A549 (cell line): ENCODE results near the gene GPR17. TPM values are rescaled to one million over a fixed set of nuclear protein-coding genes. Genes with fewer than 3 reads are reported as not detected.

ENCODE experiments used
- ATAC-seq, 2 experiments: fragments of 200-7000 bp in 1 of 2; fragments of >200 bp in 1 of 2; cut with Nextera tagmentation in 1 of 2; cut with Tn5 transposase in 1 of 2; 3 replicates each; pipeline versions ENCODE4 v1.8.0 to v1.9.1; 2018 to 2020; ENCODE audit warnings: mild to moderate bottlenecking in 1 of 2, moderate library complexity in 1 of 2
- CTCF ChIA-PET: fragments of 300-600 bp; sonication (Branson Sonifier 250); formaldehyde crosslinking; extraction: SDS; loops from one replicate; lab custom pipeline; 2021; ENCODE audit warnings: antibody characterized with exemption, inconsistent platforms; lab: Yijun Ruan, JAX
- POLR2A ChIA-PET: fragments of 350-600 bp; formaldehyde crosslinking; extraction: SDS; loops from one replicate; lab custom pipeline; 2021; ENCODE audit warnings: antibody characterized with exemption, inconsistent platforms; lab: Yijun Ruan, JAX
- DNase-seq, 2 experiments: peaks; one replicate each; pipeline versions ENCODE4 v3.0.0 to v3.0.0-alpha.2; 2011 to 2016; ENCODE audit warnings: low read depth in 1 of 2, low spot score in 1 of 2
- FAIRE-seq: peaks from 2 replicates; lab custom pipeline; 2011; peaks lifted over from hg19 to GRCh38; lab: Jason Lieb, UNC
- H3K27ac ChIP-seq, 2 experiments: fragments of >200 bp; sonication (Bioruptor Twin); formaldehyde crosslinking; 3 replicates each; pipeline ENCODE4 v1.5.1; 2016 to 2017
- H3K4me1 ChIP-seq: fragments of >200 bp; sonication (Bioruptor Twin); formaldehyde crosslinking; 3 replicates; pipeline ENCODE4 v1.6.1; 2016
- H3K4me2 ChIP-seq: fragments of >200 bp; sonication (Bioruptor Twin); formaldehyde crosslinking; 3 replicates; pipeline ENCODE4 v1.6.1; 2016
- H3K4me3 ChIP-seq: fragments of >200 bp; sonication (Bioruptor Twin); formaldehyde crosslinking; 3 replicates; pipeline ENCODE4 v1.5.1; 2016
- H3K9me3 ChIP-seq: fragments of >200 bp; sonication (Bioruptor Twin); formaldehyde crosslinking; 3 replicates; pipeline ENCODE4 v1.6.1; 2016
- BCL3 ChIP-seq: fragments of >200 bp; sonication (Bioruptor Twin); formaldehyde crosslinking; IDR thresholded peaks from 3 replicates; pipeline ENCODE4 v1.6.1; 2016
- BHLHE40 ChIP-seq: IDR thresholded peaks from 2 replicates; pipeline ENCODE4 v1.6.1; 2012; ENCODE audit warnings: low read depth, low read length, inconsistent platforms
- CBX8 ChIP-seq: fragments of 200-600 bp; sonication (generic); IDR thresholded peaks from 2 replicates; pipeline ENCODE4 v1.6.1; 2016
- CEBPB ChIP-seq, 2 experiments: fragments of >200 bp in 1 of 2; sonication (Bioruptor Twin) in 1 of 2; formaldehyde crosslinking in 1 of 2; IDR thresholded peaks; 2 replicates each; pipeline ENCODE4 v1.6.1; 2012 to 2016
- CHD2 ChIP-seq: fragments of 150-350 bp; IDR thresholded peaks from 2 replicates; pipeline ENCODE4 v1.6.1; 2014; ENCODE audit warnings: low read length; ENCODE audit not compliant: partially characterized antibody
- CHD4 ChIP-seq: fragments of 200-600 bp; sonication (generic); IDR thresholded peaks from 2 replicates; pipeline ENCODE4 v1.6.1; 2016; ENCODE audit warnings: antibody characterized with exemption, mild to moderate bottlenecking, borderline replicate concordance
- CTCF ChIP-seq: fragments of >200 bp; sonication (Bioruptor Twin); formaldehyde crosslinking; IDR thresholded peaks from 3 replicates; pipeline ENCODE4 v1.5.1; 2016
- E2F6 ChIP-seq: IDR thresholded peaks from 2 replicates; pipeline ENCODE4 v1.6.1; 2012; ENCODE audit warnings: low read depth, borderline replicate concordance
- FOSL2 ChIP-seq, 2 experiments: fragments of 450-650 bp in 1 of 2; fragments of >200 bp in 1 of 2; sonication (Bioruptor Twin) in 1 of 2; formaldehyde crosslinking; IDR thresholded peaks; 2 replicates each; pipeline versions ENCODE4 v1.5.0 to v1.6.1; 2016 to 2020; ENCODE audit warnings: mild to moderate bottlenecking in 1 of 2, moderate library complexity in 1 of 2
- GATA3 ChIP-seq: IDR thresholded peaks from 2 replicates; pipeline ENCODE4 v1.6.1; 2012; ENCODE audit warnings: borderline replicate concordance
- HDAC2 ChIP-seq: fragments of 200-600 bp; sonication (generic); IDR thresholded peaks from 2 replicates; pipeline ENCODE4 v1.6.1; 2016
- HES2 ChIP-seq: fragments of >200 bp; sonication (Bioruptor Twin); formaldehyde crosslinking; IDR thresholded peaks from 2 replicates; pipeline ENCODE4 v1.6.1; 2016
- HEYL ChIP-seq: fragments of 250-450 bp; sonication (Bioruptor Pico); IDR thresholded peaks from 2 replicates; pipeline ENCODE4 v1.8.0; 2021; ENCODE audit warnings: mild to moderate bottlenecking, moderate library complexity
- HOXB13 ChIP-seq: fragments of 250-450 bp; sonication (Bioruptor Pico); IDR thresholded peaks from 2 replicates; pipeline ENCODE4 v1.5.0; 2020; ENCODE audit warnings: low read depth, mild to moderate bottlenecking, moderate library complexity
- HOXB5 ChIP-seq: fragments of 250-450 bp; sonication (Bioruptor Pico); IDR thresholded peaks from 2 replicates; pipeline ENCODE4 v1.5.0; 2020; ENCODE audit warnings: mild to moderate bottlenecking, moderate library complexity
- JUNB ChIP-seq: fragments of >200 bp; sonication (Bioruptor Twin); formaldehyde crosslinking; IDR thresholded peaks from 2 replicates; pipeline ENCODE4 v1.6.1; 2016
- KDM1A ChIP-seq: fragments of 200-600 bp; sonication (generic); IDR thresholded peaks from 2 replicates; pipeline ENCODE4 v1.6.1; 2016; ENCODE audit warnings: low read depth, mild to moderate bottlenecking
- KDM5A ChIP-seq: fragments of 200-600 bp; sonication (generic); IDR thresholded peaks from 2 replicates; pipeline ENCODE4 v1.6.1; 2016; ENCODE audit warnings: antibody characterized with exemption, mild to moderate bottlenecking
- MYC ChIP-seq: IDR thresholded peaks from 2 replicates; pipeline ENCODE4 v1.6.1; 2012; ENCODE audit warnings: mild to moderate bottlenecking, inconsistent platforms, low read length, improper control_type of control experiment, borderline replicate concordance
- NFE2L2 ChIP-seq: fragments of 150-350 bp; conservative IDR thresholded peaks from 2 replicates; pipeline ENCODE4 v1.6.1; 2014; ENCODE audit warnings: low read length
- PBX3 ChIP-seq: IDR thresholded peaks from 2 replicates; pipeline ENCODE4 v1.6.1; 2012
- RCOR1 ChIP-seq: fragments of 150-350 bp; IDR thresholded peaks from 2 replicates; pipeline ENCODE4 v1.6.1; 2014; ENCODE audit warnings: antibody characterized with exemption, low read length, low read depth
- REST ChIP-seq: fragments of 200-600 bp; sonication (generic); IDR thresholded peaks from 2 replicates; pipeline ENCODE4 v1.6.1; 2016; ENCODE audit warnings: antibody characterized with exemption, mild to moderate bottlenecking, moderate library complexity
- RFX5 ChIP-seq: fragments of 450-650 bp; IDR thresholded peaks from 2 replicates; pipeline ENCODE4 v1.7.1; 2014; ENCODE audit warnings: antibody characterized with exemption, mild to moderate bottlenecking, moderate library complexity
- SREBF2 ChIP-seq: fragments of 450-650 bp; IDR thresholded peaks from 2 replicates; pipeline ENCODE4 v1.6.1; 2014; ENCODE audit warnings: mild to moderate bottlenecking, moderate library complexity
- TFCP2L1 ChIP-seq: fragments of 250-450 bp; sonication (Bioruptor Pico); IDR thresholded peaks from 2 replicates; pipeline ENCODE4 v1.5.0; 2021; ENCODE audit warnings: mild to moderate bottlenecking
- TP53 ChIP-seq: fragments of 250-450 bp; sonication (Bioruptor Pico); IDR thresholded peaks from 2 replicates; pipeline ENCODE4 v1.5.0; 2021; ENCODE audit warnings: mild to moderate bottlenecking, moderate library complexity
- USF2 ChIP-seq: fragments of 450-650 bp; IDR thresholded peaks from 2 replicates; pipeline ENCODE4 v1.6.1; 2014; ENCODE audit warnings: antibody characterized with exemption
- ZNF302 ChIP-seq: fragments of 250-450 bp; sonication (Bioruptor Pico); IDR thresholded peaks from 2 replicates; pipeline ENCODE4 v1.9.0; 2021; ENCODE audit warnings: inconsistent platforms, mild to moderate bottlenecking, moderate library complexity
- WGBS: methylation state at CpG from one replicate; pipeline ENCODE4 v1.1.6; 2017; ENCODE audit errors: missing lambda C conversion rate; 5-methylcytosine and 5-hydroxymethylcytosine counted together
- polyA plus RNA-seq, 4 experiments: library from polyadenylated mRNA; depleted of rRNA in 3 of 4; stranded (reverse); fragments of >200 nt; fragmentation: RNase III in 1 of 4; extraction: RNeasy Plus Mini Kit Qiagen cat#74134 plus additional on column Dnase treatment in 1 of 4; gene quantifications; 2 replicates in 3 of 4; 3 replicates in 1 of 4; pipeline ENCODE4 v1.2.3, GENCODE V29; 2011 to 2017

Gene GPR17
- polyA plus RNA-seq, 2 of the 4 experiments (the other 2 are of a cell fraction), result not detected

- ChIA-PET CTCF (interaction anchor here (0.6 to 3.2 kb wide), 2 partner anchors 21 to 173 kb away, joined by 6 to 11 read pairs; no protein-coding TSS in a partner anchor), POLR2A (interaction anchor here (2.5 kb wide), 1 partner anchor 103 kb away, joined by 5 read pairs; the partner anchor contains the start of gene IWS1)
- no peak for FAIRE-seq
- Histone ChIP-seq H3K4me2 (no peak overlapping the region), H3K9me3 (no peaks in the 10 kb centered on the region), H3K4me1 (no peaks in the 10 kb centered on the region; the same call in 2 of the 3 replicates), H3K27ac (no peak overlapping the region), H3K4me3 (no peak overlapping the region)
- TF ChIP-seq USF2 (no peak), FOSL2 (IDR thresholded peaks at IDR 0.05) (no peak), FOSL2 (CRISPR knock-in tag; IDR thresholded peaks at IDR 0.05) (no peak), RCOR1 (no peak), MYC (no peak), CHD2 (no peak), KDM5A (no peak), RFX5 (no peak), CEBPB (IDR thresholded peaks at IDR 0.05) (no peak), HES2 (no peak), TP53 (no peak), GATA3 (no peak), JUNB (no peak), CBX8 (no peak), ZNF302 (CRISPR knock-in tag) (no peak), CHD4 (no peak), HOXB13 (CRISPR knock-in tag) (no peak), SREBF2 (no peak), CTCF (no peak), E2F6 (no peak), HEYL (CRISPR knock-in tag) (no peak)
- TF ChIP-seq, all 56 proteins: peak for 0
- DNase-seq, result no peak
- 68% methylated on average over 14 of the region's 17 CpGs for WGBS
- ATAC-seq, result no peak
Measured at GRCh38 chr2:127628767-127629614, 17.0 kb upstream of the GPR17 start.

GRCh38 chr2:127629637-127630036 lies 16.3 kb upstream of the GPR17 start:
- no peak for DNase-seq
- TF ChIP-seq KDM1A (no peak), BHLHE40 (no peak), TFCP2L1 (CRISPR knock-in tag) (no peak), NFE2L2 (no peak), CEBPB (IDR thresholded peaks at IDR 0.05) (no peak), HOXB5 (CRISPR knock-in tag) (no peak), REST (no peak), BCL3 (no peak), PBX3 (no peak), HDAC2 (no peak)

More at GRCh38 chr2:127629637-127630036, 16.3 kb upstream of the GPR17 start:
- no peaks in the 10 kb centered on the region for H3K4me1 ChIP-seq
- FAIRE-seq (no peak), ATAC-seq (no peak)
- H3K9me3 ChIP-seq, result no peaks in the 10 kb centered on the region
- H3K27ac ChIP-seq, result no peak overlapping the region
- CTCF ChIA-PET, result interaction anchor here (0.9 to 3.2 kb wide), 2 partner anchors 20 to 36 kb away, joined by 3 to 11 read pairs; no protein-coding TSS in a partner anchor
- H3K4me3 ChIP-seq, result no peak overlapping the region
- WGBS, result 47% methylated on average over 6 of the region's 9 CpGs
- POLR2A ChIA-PET, result interaction anchor here (2.5 kb wide), 1 partner anchor 103 kb away, joined by 5 read pairs; the partner anchor contains the start of gene IWS1
- no peak overlapping the region for H3K4me2 ChIP-seq
